Peyer's patch (tissue), 4 donors: Measurements from ENCODE around the gene XYLT1. TPM values are rescaled to one million over a fixed set of nuclear protein-coding genes. Genes with fewer than 3 reads are reported as not detected.

Source experiments
- DNase-seq, 3 donors: peaks; one replicate each; pipeline ENCODE4 v3.0.0-alpha.2; 2017 to 2019
- H3K27ac ChIP-seq, 4 donors: fragments of 200-600 bp; sonication (generic); one replicate each; pipeline ENCODE4 v1.5.1; 2016 to 2019
- H3K27me3 ChIP-seq, 2 donors: fragments of 200-600 bp; sonication (generic); one replicate each; pipeline ENCODE4 v1.5.1; 2019
- H3K36me3 ChIP-seq, 3 donors: fragments of 200-600 bp; sonication (generic); one replicate each; pipeline ENCODE4 v1.5.1; 2016 to 2019
- H3K4me1 ChIP-seq, 4 donors: fragments of 200-600 bp; sonication (generic); one replicate each; pipeline ENCODE4 v1.5.1; 2016 to 2019
- H3K4me3 ChIP-seq, 4 donors: fragments of 200-600 bp; sonication (generic); 1 replicate in 3 of 4; 2 replicates in 1 of 4; pipeline ENCODE4 v1.5.1; 2016 to 2019; ENCODE audit warnings: mild to moderate bottlenecking in 1 of 4
- H3K9me3 ChIP-seq, 4 donors: fragments of 200-600 bp; sonication (generic); one replicate each; pipeline ENCODE4 v1.5.1; 2016 to 2019; ENCODE audit warnings: mild to moderate bottlenecking in 1 of 4
- CTCF ChIP-seq, 6 experiments: fragments of 450-650 bp in 4 of 6; fragments of 200-600 bp in 2 of 6; sonication (generic) in 1 of 6; IDR thresholded peaks; one replicate each; pipeline ENCODE4 v1.5.1; 2017 to 2019; ENCODE audit warnings: antibody characterized with exemption in 6 of 6, mild to moderate bottlenecking in 3 of 6, moderate library complexity in 1 of 6
- POLR2A ChIP-seq, 2 donors: fragments of 450-650 bp; IDR thresholded peaks; one replicate each; pipeline ENCODE4 v1.5.1; 2017; ENCODE audit warnings: antibody characterized with exemption in 2 of 2, mild to moderate bottlenecking in 2 of 2, moderate library complexity in 2 of 2
- total RNA-seq, 4 donors: library from RNA; depleted of rRNA; stranded (reverse); fragments of >200 nt; gene quantifications; one replicate each; pipeline ENCODE4 v1.1.0, GENCODE V29; 2016

XYLT1 gene
- total RNA-seq, 4 donors from 2014 or later: 18.7 to 42.1 (median 37.7) TPM

DNA sequence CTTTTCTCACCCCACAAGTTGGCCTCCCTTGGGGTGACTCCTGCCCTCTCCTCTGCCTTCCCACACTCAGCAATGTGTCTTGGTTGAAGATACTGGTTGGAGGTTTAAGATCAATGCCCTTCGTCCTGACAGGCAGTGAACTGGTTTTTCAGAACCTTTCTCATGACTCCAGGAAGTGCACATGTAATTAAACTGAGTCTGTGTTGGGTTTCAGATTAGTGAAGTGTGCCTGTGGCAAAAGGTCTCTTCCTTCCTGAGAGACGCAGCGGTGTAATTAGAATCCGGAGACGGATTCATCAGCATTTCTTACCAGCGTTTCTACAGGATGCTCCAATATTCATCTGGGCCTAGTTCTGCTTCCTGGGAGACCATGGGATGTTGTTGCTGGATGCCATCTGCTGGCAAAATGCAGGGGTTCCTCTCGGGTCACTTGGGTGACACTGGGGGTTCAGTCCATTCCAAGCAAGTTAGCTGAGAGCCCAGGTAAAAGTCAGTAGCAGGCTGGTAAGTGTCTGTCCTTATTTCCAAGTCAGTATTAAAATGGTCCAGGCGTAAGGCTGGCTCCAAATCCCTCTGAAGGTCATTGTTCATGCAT lies 233.3 kb downstream of the XYLT1 start:
- Histone ChIP-seq H3K27ac (no peak overlapping the region), H3K9me3 (peaks cover 0 to 3% (median 0%) of the 10 kb centered on the region in 4 donors), H3K27me3 (no peaks in the 10 kb centered on the region), H3K36me3 (no peaks in the 10 kb centered on the region), H3K4me3 (no peak overlapping the region), H3K4me1 (no peaks in the 10 kb centered on the region)
- no peak for DNase-seq
- TF ChIP-seq POLR2A (IDR thresholded peaks at IDR 0.05): no peak

DNA sequence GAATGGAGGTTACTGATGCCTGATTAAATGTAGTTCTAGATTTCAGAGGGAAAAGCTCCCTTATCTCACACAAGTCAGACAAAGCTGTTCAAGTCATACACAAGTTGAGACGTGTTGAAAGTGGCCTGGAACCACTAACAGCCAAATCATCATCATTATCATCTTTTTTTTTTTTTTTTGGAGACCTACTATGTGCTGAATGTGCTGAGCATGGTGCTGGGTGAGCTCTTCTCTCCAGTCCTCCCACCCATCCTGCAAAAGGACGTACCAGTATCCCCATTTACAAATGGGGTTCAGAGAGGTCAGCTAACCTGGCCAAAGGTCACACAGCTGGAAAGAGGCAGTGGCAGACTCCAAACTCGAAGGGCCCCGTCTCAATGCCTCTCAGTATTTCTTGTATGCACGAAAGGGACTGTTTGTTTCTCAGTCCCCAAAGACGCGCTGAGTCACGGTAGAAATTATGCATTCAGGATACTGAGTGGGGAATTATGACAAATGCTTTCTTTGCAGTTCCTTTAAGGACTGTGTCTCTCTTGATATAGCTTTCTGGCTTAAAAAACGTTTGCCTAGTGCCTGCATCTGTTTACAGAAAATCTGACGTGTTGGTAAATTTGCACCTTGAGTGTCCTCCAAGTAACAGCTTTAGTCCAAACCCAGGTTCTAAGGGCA lies 235.5 kb downstream of the XYLT1 start:
- H3K27me3 ChIP-seq: no peaks in the 10 kb centered on the region
- DNase-seq: no peak
- H3K4me1 ChIP-seq: no peaks in the 10 kb centered on the region
- no peaks in the 10 kb centered on the region for H3K9me3 ChIP-seq
- no peaks in the 10 kb centered on the region for H3K36me3 ChIP-seq
- H3K4me3 ChIP-seq: no peak overlapping the region
- TF ChIP-seq CTCF (IDR thresholded peaks at IDR 0.05) (no peak), POLR2A (IDR thresholded peaks at IDR 0.05) (no peak)
- H3K27ac ChIP-seq: no peak overlapping the region

- Histone ChIP-seq H3K9me3 (no peaks in the 10 kb centered on the region), H3K36me3 (no peaks in the 10 kb centered on the region), H3K27ac (no peak overlapping the region), H3K4me3 (no peak overlapping the region), H3K4me1 (no peaks in the 10 kb centered on the region), H3K27me3 (no peaks in the 10 kb centered on the region)
- TF ChIP-seq CTCF (IDR thresholded peaks at IDR 0.05) (no peak), POLR2A (IDR thresholded peaks at IDR 0.05) (no peak)
- no peak for DNase-seq
These were observed 237.3 kb downstream of the XYLT1 start for GRCh38 chr16:17233318-17234002.

GRCh38 chr16:17232487-17232886 lies 238.3 kb downstream of the XYLT1 start:
- TF ChIP-seq CTCF (IDR thresholded peaks at IDR 0.05): no peak
- no peak for TF ChIP-seq POLR2A (IDR thresholded peaks at IDR 0.05)
- no peak overlapping the region for H3K4me3 ChIP-seq
- no peak overlapping the region for H3K27ac ChIP-seq
- no peak for DNase-seq
- peaks cover 0 to 4% (median 0%) of the 10 kb centered on the region in 4 donors for H3K4me1 ChIP-seq
- H3K9me3 ChIP-seq: no peaks in the 10 kb centered on the region
- no peaks in the 10 kb centered on the region for H3K27me3 ChIP-seq
- H3K36me3 ChIP-seq: no peaks in the 10 kb centered on the region

DNA sequence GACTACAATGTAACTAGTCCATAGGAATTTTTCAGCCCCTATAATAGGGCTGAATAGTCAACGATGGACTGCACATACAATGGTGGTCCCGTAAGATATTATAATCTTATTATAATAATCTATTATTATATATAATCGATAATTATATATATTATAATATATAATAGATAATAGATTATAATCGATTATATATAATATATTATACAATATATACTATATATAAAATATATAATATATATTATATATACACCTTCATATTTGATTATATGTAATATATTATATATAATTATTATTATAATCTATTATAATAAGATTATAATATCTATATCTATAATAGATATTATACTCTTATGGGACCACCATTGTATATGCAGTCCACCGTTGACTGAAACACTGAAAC lies 238.8 kb downstream of the XYLT1 start:
- no peak overlapping the region for H3K27ac ChIP-seq
- TF ChIP-seq CTCF (IDR thresholded peaks at IDR 0.05) (no peak), POLR2A (IDR thresholded peaks at IDR 0.05) (no peak)
- H3K4me1 ChIP-seq: peaks cover 0 to 4% (median 0%) of the 10 kb centered on the region in 4 donors
- H3K27me3 ChIP-seq: no peaks in the 10 kb centered on the region
- DNase-seq: no peak
- H3K36me3 ChIP-seq: no peaks in the 10 kb centered on the region
- H3K4me3 ChIP-seq: no peak overlapping the region
- no peaks in the 10 kb centered on the region for H3K9me3 ChIP-seq

DNA sequence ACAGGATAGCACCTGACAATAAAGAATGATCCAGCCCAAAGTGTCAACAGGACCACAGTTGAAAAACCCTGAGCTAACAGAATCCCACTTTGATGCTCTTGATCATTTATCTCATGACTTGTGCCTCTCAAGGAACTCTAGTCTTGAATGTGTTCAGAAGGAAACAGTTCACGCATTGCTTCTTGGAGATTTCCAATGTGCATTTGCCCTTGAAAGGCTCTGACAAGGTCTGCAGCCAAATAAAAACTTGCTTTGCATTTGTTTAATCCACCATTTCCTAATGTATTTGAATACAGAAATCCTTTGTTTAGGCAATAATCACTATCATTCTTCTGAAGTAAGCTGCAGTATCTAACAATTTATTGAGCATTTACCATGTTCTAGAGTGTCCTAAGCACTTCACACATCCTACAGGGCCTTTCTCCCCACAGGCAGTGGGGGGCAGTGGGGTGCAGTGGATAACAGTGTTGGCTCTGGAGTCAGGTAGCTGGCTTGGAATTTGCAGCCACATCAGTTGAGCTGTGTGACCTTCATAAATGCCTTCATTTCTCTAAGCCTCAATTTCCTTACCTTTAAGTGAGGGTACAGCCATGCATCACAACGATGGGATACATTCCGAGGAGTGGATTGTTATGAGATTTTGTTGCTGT lies 239.7 kb downstream of the XYLT1 start:
- H3K27me3 ChIP-seq: no peaks in the 10 kb centered on the region
- TF ChIP-seq CTCF (IDR thresholded peaks at IDR 0.05) (no peak), POLR2A (IDR thresholded peaks at IDR 0.05) (no peak)
- DNase-seq: no peak
- no peak overlapping the region for H3K4me3 ChIP-seq
- peaks cover 0 to 4% (median 2%) of the 10 kb centered on the region in 4 donors for H3K4me1 ChIP-seq
- no peaks in the 10 kb centered on the region for H3K9me3 ChIP-seq
- no peak overlapping the region for H3K27ac ChIP-seq
- H3K36me3 ChIP-seq: no peaks in the 10 kb centered on the region
